H1 (cell line): Measurements from ENCODE around the gene HOXB3. TPM values are rescaled to one million over a fixed set of nuclear protein-coding genes. Genes with fewer than 3 reads are reported as not detected.

Experiments
- CREB1 ChIP-seq: IDR thresholded peaks from 2 replicates; pipeline ENCODE4 v1.6.1; 2012; ENCODE audit warnings: inconsistent platforms
- polyA plus RNA-seq, 7 experiments: library from polyadenylated mRNA; depleted of rRNA in 3 of 7; stranded (reverse) in 5 of 7; unstranded in 2 of 7; fragments of >200 nt in 5 of 7; fragments of 200-250 nt in 2 of 7; gene quantifications; 1 replicate in 5 of 7; 2 replicates in 1 of 7; 4 replicates in 1 of 7; pipeline versions ENCODE4 v1.2.1 to v1.2.3, GENCODE V29; 2011 to 2013; ENCODE audit warnings: missing spikeins in 2 of 7, mixed read lengths in 2 of 7
- total RNA-seq: library from RNA; stranded (reverse); fragmentation: NEBNext Ultra II Directional; extraction: Animal tissue kit (Norgen Biotek cat#: 25700); gene quantifications from 2 replicates; pipeline ENCODE4 v1.2.1, GENCODE V29; 2021
- TF ChIP-seq, protein P1 (sequence below): fragments of 300-600 bp; sonication (generic); IDR thresholded peaks from 2 replicates; pipeline ENCODE4 v1.7.1; 2012; ENCODE audit warnings: low read length, moderate library complexity, mild to moderate bottlenecking, inconsistent platforms; ENCODE audit not compliant: insufficient replicate concordance
- TF ChIP-seq, protein P2 (sequence below): IDR thresholded peaks from 2 replicates; pipeline ENCODE4 v1.6.1; 2012; ENCODE audit warnings: low read length, inconsistent platforms

Gene HOXB3
- total and polyA plus RNA-seq, 2 of the 8 experiments (the other 6 are each of a cell fraction or from before 2014, with no cell fraction given): not detected

DNA sequence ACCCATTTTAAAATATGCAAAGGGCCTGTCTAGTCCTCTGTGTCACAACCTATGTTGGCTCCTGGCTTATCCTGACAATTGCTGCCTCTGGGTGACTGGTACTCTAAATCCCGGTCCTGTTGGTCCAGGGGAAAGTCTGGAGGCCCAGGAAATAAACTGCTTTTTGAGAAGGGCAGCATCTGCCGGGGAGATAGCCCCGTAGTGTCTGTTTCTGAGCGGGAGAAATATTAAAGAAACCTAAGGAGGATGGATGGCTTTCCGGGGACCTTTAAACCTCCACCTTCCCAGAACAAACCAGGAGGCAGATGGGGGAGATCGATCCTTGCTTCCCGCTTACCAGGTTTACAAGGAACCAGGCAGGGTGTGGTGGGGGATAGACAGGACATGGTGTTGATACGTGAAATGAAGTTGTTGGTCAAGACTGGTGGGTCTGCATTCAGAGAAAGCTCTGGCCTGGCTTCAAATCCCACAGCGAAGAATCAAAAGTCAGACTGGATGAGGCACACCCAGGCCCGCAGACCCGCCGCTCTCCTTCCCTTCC lies 48.9 kb downstream of the HOXB3 start (continued):
- TF ChIP-seq, protein P1, sequence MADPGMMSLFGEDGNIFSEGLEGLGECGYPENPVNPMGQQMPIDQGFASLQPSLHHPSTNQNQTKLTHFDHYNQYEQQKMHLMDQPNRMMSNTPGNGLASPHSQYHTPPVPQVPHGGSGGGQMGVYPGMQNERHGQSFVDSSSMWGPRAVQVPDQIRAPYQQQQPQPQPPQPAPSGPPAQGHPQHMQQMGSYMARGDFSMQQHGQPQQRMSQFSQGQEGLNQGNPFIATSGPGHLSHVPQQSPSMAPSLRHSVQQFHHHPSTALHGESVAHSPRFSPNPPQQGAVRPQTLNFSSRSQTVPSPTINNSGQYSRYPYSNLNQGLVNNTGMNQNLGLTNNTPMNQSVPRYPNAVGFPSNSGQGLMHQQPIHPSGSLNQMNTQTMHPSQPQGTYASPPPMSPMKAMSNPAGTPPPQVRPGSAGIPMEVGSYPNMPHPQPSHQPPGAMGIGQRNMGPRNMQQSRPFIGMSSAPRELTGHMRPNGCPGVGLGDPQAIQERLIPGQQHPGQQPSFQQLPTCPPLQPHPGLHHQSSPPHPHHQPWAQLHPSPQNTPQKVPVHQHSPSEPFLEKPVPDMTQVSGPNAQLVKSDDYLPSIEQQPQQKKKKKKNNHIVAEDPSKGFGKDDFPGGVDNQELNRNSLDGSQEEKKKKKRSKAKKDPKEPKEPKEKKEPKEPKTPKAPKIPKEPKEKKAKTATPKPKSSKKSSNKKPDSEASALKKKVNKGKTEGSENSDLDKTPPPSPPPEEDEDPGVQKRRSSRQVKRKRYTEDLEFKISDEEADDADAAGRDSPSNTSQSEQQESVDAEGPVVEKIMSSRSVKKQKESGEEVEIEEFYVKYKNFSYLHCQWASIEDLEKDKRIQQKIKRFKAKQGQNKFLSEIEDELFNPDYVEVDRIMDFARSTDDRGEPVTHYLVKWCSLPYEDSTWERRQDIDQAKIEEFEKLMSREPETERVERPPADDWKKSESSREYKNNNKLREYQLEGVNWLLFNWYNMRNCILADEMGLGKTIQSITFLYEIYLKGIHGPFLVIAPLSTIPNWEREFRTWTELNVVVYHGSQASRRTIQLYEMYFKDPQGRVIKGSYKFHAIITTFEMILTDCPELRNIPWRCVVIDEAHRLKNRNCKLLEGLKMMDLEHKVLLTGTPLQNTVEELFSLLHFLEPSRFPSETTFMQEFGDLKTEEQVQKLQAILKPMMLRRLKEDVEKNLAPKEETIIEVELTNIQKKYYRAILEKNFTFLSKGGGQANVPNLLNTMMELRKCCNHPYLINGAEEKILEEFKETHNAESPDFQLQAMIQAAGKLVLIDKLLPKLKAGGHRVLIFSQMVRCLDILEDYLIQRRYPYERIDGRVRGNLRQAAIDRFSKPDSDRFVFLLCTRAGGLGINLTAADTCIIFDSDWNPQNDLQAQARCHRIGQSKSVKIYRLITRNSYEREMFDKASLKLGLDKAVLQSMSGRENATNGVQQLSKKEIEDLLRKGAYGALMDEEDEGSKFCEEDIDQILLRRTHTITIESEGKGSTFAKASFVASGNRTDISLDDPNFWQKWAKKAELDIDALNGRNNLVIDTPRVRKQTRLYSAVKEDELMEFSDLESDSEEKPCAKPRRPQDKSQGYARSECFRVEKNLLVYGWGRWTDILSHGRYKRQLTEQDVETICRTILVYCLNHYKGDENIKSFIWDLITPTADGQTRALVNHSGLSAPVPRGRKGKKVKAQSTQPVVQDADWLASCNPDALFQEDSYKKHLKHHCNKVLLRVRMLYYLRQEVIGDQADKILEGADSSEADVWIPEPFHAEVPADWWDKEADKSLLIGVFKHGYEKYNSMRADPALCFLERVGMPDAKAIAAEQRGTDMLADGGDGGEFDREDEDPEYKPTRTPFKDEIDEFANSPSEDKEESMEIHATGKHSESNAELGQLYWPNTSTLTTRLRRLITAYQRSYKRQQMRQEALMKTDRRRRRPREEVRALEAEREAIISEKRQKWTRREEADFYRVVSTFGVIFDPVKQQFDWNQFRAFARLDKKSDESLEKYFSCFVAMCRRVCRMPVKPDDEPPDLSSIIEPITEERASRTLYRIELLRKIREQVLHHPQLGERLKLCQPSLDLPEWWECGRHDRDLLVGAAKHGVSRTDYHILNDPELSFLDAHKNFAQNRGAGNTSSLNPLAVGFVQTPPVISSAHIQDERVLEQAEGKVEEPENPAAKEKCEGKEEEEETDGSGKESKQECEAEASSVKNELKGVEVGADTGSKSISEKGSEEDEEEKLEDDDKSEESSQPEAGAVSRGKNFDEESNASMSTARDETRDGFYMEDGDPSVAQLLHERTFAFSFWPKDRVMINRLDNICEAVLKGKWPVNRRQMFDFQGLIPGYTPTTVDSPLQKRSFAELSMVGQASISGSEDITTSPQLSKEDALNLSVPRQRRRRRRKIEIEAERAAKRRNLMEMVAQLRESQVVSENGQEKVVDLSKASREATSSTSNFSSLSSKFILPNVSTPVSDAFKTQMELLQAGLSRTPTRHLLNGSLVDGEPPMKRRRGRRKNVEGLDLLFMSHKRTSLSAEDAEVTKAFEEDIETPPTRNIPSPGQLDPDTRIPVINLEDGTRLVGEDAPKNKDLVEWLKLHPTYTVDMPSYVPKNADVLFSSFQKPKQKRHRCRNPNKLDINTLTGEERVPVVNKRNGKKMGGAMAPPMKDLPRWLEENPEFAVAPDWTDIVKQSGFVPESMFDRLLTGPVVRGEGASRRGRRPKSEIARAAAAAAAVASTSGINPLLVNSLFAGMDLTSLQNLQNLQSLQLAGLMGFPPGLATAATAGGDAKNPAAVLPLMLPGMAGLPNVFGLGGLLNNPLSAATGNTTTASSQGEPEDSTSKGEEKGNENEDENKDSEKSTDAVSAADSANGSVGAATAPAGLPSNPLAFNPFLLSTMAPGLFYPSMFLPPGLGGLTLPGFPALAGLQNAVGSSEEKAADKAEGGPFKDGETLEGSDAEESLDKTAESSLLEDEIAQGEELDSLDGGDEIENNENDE: no peak
- TF ChIP-seq, protein P2, sequence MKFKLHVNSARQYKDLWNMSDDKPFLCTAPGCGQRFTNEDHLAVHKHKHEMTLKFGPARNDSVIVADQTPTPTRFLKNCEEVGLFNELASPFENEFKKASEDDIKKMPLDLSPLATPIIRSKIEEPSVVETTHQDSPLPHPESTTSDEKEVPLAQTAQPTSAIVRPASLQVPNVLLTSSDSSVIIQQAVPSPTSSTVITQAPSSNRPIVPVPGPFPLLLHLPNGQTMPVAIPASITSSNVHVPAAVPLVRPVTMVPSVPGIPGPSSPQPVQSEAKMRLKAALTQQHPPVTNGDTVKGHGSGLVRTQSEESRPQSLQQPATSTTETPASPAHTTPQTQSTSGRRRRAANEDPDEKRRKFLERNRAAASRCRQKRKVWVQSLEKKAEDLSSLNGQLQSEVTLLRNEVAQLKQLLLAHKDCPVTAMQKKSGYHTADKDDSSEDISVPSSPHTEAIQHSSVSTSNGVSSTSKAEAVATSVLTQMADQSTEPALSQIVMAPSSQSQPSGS: no peak
- no peak for TF ChIP-seq CREB1
